ENCODE results near the gene KDELR3. TPM values are rescaled to one million over a fixed set of nuclear protein-coding genes. Genes with fewer than 3 reads are reported as not detected.
A peak's percentile ranks its signal among the peaks of the same experiment; 100 is the strongest.

The KDELR3 gene
- total RNA-seq, 3 donors from 2014 or later: 4.2 to 14.4 (median 11.3) TPM

GRCh38 chr22:38490915-38491314 is 23.0 kb downstream of the KDELR3 start:
- peaks cover 5% of the 10 kb centered on the region for H3K4me1 ChIP-seq (ENCODE audit: low read depth)
- TF ChIP-seq, protein P1, sequence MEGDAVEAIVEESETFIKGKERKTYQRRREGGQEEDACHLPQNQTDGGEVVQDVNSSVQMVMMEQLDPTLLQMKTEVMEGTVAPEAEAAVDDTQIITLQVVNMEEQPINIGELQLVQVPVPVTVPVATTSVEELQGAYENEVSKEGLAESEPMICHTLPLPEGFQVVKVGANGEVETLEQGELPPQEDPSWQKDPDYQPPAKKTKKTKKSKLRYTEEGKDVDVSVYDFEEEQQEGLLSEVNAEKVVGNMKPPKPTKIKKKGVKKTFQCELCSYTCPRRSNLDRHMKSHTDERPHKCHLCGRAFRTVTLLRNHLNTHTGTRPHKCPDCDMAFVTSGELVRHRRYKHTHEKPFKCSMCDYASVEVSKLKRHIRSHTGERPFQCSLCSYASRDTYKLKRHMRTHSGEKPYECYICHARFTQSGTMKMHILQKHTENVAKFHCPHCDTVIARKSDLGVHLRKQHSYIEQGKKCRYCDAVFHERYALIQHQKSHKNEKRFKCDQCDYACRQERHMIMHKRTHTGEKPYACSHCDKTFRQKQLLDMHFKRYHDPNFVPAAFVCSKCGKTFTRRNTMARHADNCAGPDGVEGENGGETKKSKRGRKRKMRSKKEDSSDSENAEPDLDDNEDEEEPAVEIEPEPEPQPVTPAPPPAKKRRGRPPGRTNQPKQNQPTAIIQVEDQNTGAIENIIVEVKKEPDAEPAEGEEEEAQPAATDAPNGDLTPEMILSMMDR (IDR thresholded peaks at IDR 0.05): no peak
- DNase-seq (peak in 2 of 3 donors; percentile 53 to 79), ATAC-seq (peak; percentile 81)
- intact Hi-C loops (cut with DNase I, micrococcal nuclease): no loop called here
- no peak overlapping the region for H3K4me3 ChIP-seq
- H3K9me3 ChIP-seq: no peaks in the 10 kb centered on the region
- H3K36me3 ChIP-seq (ENCODE audit: low read depth): peaks cover 36% of the 10 kb centered on the region

DNA sequence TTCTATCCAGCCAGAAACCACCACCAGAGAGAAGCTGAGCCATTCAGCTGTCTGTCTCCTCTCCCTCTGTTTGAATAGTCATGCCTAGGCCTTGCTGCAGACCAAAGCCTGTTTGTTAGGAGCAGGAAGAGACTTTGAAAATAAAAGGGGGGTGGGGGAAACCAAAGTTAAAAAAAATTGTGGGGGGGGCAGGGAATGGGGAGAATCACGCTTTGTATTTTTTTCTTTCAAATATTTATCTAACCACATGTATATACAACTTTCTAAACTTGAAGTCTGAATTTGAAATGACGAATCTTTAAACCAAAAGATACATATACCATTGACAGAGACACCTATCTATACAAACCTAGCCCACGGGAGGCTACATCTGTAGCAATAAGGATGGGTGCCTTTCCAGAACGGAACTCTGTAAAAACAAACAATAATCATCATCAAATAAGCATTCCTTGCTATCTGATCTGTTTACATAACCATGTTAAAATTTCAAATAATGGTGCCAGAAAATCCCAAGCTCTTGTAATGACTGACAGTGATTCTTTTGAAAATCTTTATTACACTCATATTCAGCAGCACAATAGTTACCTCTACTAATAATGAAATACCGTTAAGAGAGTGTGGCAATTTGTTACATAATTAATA is 23.9 kb downstream of the KDELR3 start:
- no peak for DNase-seq
- no peak for ATAC-seq
- peaks cover 5% of the 10 kb centered on the region for H3K4me1 ChIP-seq (ENCODE audit: low read depth)
- no peak overlapping the region for H3K4me3 ChIP-seq
- TF ChIP-seq, protein P1 (IDR thresholded peaks at IDR 0.05): no peak
- intact Hi-C loops (cut with DNase I, micrococcal nuclease): no loop called here
- peaks cover 41% of the 10 kb centered on the region for H3K36me3 ChIP-seq (ENCODE audit: low read depth)
- H3K9me3 ChIP-seq: no peaks in the 10 kb centered on the region

GRCh38 chr22:38494498-38494897 is 26.6 kb downstream of the KDELR3 start:
- no peak overlapping the region for H3K4me3 ChIP-seq
- DNase-seq (no peak), ATAC-seq (no peak)
- TF ChIP-seq, protein P1 (IDR thresholded peaks at IDR 0.05): no peak
- peaks cover 5% of the 10 kb centered on the region for H3K4me1 ChIP-seq (ENCODE audit: low read depth)
- intact Hi-C loops (cut with DNase I, micrococcal nuclease): no loop called here
- peaks cover 43% of the 10 kb centered on the region for H3K36me3 ChIP-seq (ENCODE audit: low read depth)
- H3K9me3 ChIP-seq: no peaks in the 10 kb centered on the region

GRCh38 chr22:38494939-38495338 is 27.0 kb downstream of the KDELR3 start:
- TF ChIP-seq, protein P1 (IDR thresholded peaks at IDR 0.05): no peak
- H3K9me3 ChIP-seq: no peaks in the 10 kb centered on the region
- DNase-seq (no peak), ATAC-seq (no peak)
- intact Hi-C loops (cut with DNase I, micrococcal nuclease): no loop called here
- peaks cover 5% of the 10 kb centered on the region for H3K4me1 ChIP-seq (ENCODE audit: low read depth)
- H3K4me3 ChIP-seq: no peak overlapping the region
- H3K36me3 ChIP-seq (ENCODE audit: low read depth): peaks cover 46% of the 10 kb centered on the region

GRCh38 chr22:38497869-38498268 is 30.0 kb downstream of the KDELR3 start:
- DNase-seq: no peak
- intact Hi-C loops (cut with DNase I, micrococcal nuclease): no loop called here
- TF ChIP-seq, protein P1 (IDR thresholded peaks at IDR 0.05): no peak
- ATAC-seq: no peak
- H3K36me3 ChIP-seq (ENCODE audit: low read depth): peaks cover 46% of the 10 kb centered on the region
- no peaks in the 10 kb centered on the region for H3K9me3 ChIP-seq
- H3K4me1 ChIP-seq (ENCODE audit: low read depth): peaks cover 13% of the 10 kb centered on the region
- no peak overlapping the region for H3K4me3 ChIP-seq

Data from mucosa of descending colon (tissue), 3 donors.